HG03060 (cell line): ENCODE results near the gene TULP1.
A peak's percentile ranks its signal among the peaks of the same experiment; 100 is the strongest.

Experiments
- ATAC-seq: cut with Tn5 transposase; IDR thresholded peaks from one replicate; pipeline ENCODE4 v1.9.1; 2021; ENCODE audit warnings: low read depth, moderate number of reproducible peaks; ENCODE audit not compliant: unreplicated experiment

TULP1 gene

GRCh38 chr6:35469751-35470662 is 42.7 kb downstream of the TULP1 start:
- no peak for ATAC-seq

DNA sequence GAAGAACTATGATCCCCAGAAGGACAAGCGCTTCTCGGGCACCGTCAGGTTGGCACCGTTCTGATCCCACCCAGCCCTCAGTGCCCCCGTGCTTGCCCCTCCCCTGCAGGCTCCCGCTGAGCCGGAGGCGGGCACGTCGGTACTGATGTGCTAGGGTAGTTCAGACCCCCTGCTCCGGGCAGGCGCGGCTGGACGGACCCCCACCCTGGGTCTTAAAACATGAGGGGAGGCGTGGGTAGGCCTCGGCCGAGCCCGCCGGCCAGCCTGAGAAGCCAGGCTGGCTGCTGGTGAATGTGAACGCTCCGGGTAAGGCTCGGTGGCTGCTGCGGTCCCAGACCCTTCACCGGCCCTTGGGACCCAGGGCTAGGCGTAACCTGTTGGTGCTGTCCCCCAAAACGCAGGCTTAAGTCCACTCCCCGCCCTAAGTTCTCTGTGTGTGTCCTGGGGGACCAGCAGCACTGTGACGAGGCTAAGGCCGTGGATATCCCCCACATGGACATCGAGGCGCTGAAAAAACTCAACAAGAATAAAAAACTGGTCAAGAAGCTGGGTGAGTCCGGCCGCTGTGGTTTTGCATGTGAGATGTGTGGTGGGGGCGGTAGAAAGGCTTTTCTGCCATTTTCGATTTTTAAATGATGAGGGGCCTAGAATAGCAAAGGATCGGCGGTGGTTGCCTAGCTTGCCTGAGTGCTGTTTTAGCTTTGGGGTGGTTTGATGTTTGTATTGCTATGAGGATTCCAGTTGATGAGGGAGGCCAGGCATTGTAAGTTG is 43.5 kb downstream of the TULP1 start:
- ATAC-seq, result no peak

- ATAC-seq, result peak; percentile 69
Observed at GRCh38 chr6:35468181-35468979, 44.3 kb downstream of the TULP1 start, which contains the start of gene RPL10A. TSS of gene RPL10A (plus strand) at chr6:35468401. CDS start at chr6:35468435, 34 bp downstream.

DNA sequence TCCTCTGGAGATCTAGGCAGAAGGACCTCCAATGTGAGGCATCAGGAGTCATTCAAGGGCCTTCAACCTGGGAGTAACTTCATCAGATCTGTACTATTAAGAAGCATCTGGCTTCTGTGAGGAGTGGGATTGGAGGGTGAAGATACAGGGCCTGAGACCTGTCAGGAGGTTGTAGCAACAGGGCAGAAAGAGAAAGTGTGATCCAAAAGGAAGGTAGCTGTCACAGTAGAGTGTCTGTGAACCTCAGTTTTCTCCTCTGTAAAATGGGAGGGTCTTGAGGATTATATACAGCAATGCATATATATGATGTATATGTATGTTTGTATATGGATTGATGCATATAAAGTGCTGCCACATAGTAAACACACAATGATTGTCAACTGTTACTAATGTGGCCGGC is 47.0 kb downstream of the TULP1 start:
- no peak for ATAC-seq

DNA sequence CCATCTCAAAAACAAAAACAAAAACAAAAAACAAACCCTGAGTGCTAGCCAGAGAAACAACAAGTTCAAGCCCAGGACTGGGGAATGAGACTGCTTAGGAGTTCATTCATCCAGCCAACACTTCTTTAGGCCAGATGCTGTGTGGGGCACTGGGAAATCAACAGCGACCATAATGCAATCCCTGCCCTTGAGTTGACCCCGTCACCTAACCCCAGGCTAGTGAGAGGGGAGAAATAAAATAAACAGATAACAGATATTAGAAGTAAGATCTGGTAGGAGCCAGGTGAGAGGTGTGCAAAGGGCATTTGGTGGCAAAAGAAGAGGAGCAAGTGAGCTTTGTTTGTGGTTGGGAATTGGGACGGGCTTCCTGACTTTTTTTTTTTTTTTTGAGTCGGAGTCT is 49.4 kb downstream of the TULP1 start:
- ATAC-seq, result no peak

- ATAC-seq, result no peak
Observed at GRCh38 chr6:35461270-35461669, 51.4 kb downstream of the TULP1 start.

- ATAC-seq, result no peak
Observed at GRCh38 chr6:35457907-35458306, 54.8 kb downstream of the TULP1 start.

- no peak for ATAC-seq
Observed at GRCh38 chr6:35454391-35455110, 58.1 kb downstream of the TULP1 start.

DNA sequence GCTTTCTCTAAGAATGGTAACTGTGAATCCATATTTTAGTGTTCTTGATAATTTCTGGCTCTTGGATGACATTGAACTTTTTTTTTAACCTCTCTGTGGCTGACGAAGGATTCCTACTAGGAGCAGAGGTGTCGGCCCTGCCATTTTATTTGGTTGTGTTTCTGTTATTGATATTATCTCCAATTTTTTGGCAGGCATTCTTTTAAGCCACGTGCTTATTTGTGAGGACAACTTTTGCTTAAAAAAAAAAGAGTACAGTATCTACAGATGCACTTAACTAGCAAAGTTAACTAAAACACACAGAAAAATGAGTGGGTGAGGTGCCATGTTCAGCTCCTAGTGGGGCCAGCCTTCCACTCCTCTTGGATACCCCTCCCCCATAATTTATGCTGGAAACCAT is 59.5 kb downstream of the TULP1 start:
- ATAC-seq, result no peak

DNA sequence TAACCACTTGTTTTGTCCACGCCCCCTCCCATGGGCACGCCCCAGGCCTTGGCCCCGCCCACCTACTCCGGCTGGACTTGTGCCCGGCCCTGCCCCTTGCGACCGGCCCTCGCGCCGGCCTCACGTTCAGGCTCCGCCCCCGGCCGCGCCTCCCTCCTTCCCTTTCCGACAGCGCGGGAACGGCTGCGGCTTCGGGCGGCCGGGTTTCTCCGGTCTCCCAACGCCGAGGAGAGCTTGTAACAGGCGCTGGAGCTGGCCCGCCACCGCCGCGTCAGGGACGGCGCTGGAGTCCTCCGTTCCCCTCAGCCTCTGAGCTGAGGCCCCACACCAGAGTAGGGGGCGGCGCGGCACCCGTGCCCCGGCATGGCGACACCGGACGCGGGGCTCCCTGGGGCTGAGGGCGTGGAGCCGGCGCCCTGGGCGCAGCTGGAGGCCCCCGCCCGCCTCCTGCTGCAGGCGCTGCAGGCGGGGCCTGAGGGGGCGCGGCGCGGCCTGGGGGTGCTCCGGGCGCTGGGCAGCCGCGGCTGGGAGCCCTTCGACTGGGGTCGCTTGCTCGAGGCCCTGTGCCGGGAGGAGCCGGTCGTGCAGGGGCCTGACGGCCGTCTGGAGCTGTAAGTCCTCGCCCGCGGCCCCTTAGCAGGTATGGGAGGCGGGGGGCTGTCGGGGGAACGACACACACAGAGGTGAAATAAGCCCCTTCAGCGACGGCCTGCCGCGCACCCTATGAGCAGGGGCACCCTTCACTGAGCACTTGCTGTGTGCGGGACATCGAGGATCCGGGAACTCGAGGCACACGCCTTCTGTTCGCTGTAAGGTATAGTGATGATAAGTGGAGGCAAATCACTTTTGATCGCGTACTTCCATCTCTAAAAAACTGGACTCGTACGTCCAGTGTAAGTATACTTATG is 60.3 kb downstream of the TULP1 start, which contains the start of gene FANCE:
FANCE (plus strand) TSS at position 156 of the 908 bp plus-strand sequence; CDS start at position 364, 208 bp downstream.
- ATAC-seq, result peak; percentile 57

- ATAC-seq, result no peak
Observed at GRCh38 chr6:35451354-35452182, 61.1 kb downstream of the TULP1 start.

- ATAC-seq, result no peak
Observed at GRCh38 chr6:35449287-35449881, 63.3 kb downstream of the TULP1 start.

DNA sequence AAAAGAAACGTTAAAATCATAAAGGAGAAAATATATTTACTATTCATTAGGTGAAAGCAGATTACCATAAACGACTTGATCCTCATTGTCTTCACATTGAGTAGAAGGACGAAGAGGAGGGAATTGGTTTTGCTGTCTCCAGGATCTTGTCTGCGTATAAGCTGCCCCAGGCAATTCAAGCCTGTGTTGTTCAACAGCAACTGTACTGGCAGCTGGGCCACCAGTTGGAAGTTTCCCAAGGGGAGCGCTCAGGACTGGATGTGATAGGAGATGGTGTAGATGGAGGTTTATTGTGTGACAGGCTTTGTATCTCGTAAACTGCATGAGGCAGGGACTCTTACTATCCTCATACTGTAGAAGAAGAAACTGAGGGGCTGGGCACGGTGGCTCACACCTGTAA is 64.5 kb downstream of the TULP1 start:
- no peak for ATAC-seq
